Esophagus muscularis mucosa (tissue), 4 donors: ENCODE data around the gene CCDC88C. TPM values are rescaled to one million over a fixed set of nuclear protein-coding genes. Genes with fewer than 3 reads are reported as not detected.
"Not testable (repeated sequence)": the region's sequence is repeated elsewhere in the genome, so short reads cannot be mapped to it uniquely, and the experiment has no call there.

Experiments
- DNase-seq: peaks from one replicate; pipeline ENCODE4 v3.0.0-alpha.2; 2017; ENCODE audit errors: extremely low spot score
- H3K27ac ChIP-seq, 4 donors: fragments of 200-600 bp; sonication (generic); replicated peaks in 1 of 4; 1 replicate in 3 of 4; 2 replicates in 1 of 4; pipeline ENCODE4 v1.5.1; 2016 to 2019; ENCODE audit warnings: mild to moderate bottlenecking in 1 of 4
- H3K27me3 ChIP-seq, 4 donors: fragments of 200-600 bp; sonication (generic); one replicate each; pipeline versions ENCODE4 v1.5.1 to v1.6.0; 2016 to 2019
- H3K36me3 ChIP-seq, 4 donors: fragments of 200-600 bp; sonication (generic); one replicate each; pipeline ENCODE4 v1.5.1; 2016 to 2019
- H3K4me1 ChIP-seq, 4 donors: fragments of 200-600 bp; sonication (generic); one replicate each; pipeline ENCODE4 v1.5.1; 2016 to 2019
- H3K4me3 ChIP-seq, 4 donors: fragments of 200-600 bp; sonication (generic); 1 replicate in 2 of 4; 2 replicates in 2 of 4; pipeline ENCODE4 v1.5.1; 2016 to 2019; ENCODE audit warnings: mild to moderate bottlenecking in 4 of 4, moderate library complexity in 1 of 4
- H3K9me3 ChIP-seq, 4 donors: fragments of 200-600 bp; sonication (generic); 1 replicate in 3 of 4; 2 replicates in 1 of 4; pipeline ENCODE4 v1.5.1; 2016 to 2019
- EP300 ChIP-seq: sonication (generic); formaldehyde crosslinking; IDR thresholded peaks from one replicate; pipeline ENCODE4 v1.6.1; 2017; ENCODE audit warnings: antibody characterized with exemption
- POLR2A ChIP-seq: fragments of 450-650 bp; IDR thresholded peaks from one replicate; pipeline ENCODE4 v1.6.1; 2017; ENCODE audit warnings: antibody characterized with exemption, moderate library complexity, mild to moderate bottlenecking, low read depth
- POLR2AphosphoS5 ChIP-seq, 2 donors: sonication (generic); formaldehyde crosslinking; IDR thresholded peaks; one replicate each; pipeline ENCODE4 v1.6.1; 2017; ENCODE audit warnings: antibody characterized with exemption in 2 of 2
- WGBS: methylation state at CpG from one replicate; pipeline ENCODE4 v1.1.5; 2018; 5-methylcytosine and 5-hydroxymethylcytosine counted together
- intact Hi-C: fragments of 100-400 bp; cut with DNase I; formaldehyde crosslinking; loops from one replicate; pipeline ENCODE4 v1.15.1; 2023
- total RNA-seq, 4 donors: library from RNA; depleted of rRNA; stranded (reverse); fragments of >200 nt; gene quantifications; one replicate each; pipeline versions ENCODE4 v1.1.0 to v1.2.1, GENCODE V29; 2016
- TF ChIP-seq, protein P1 (sequence below), 3 experiments: fragments of 200-600 bp in 2 of 3; fragments of 450-650 bp in 1 of 3; sonication (generic) in 2 of 3; IDR thresholded peaks; one replicate each; pipeline ENCODE4 v1.5.1; 2017 to 2019; ENCODE audit warnings: antibody characterized with exemption in 3 of 3, mild to moderate bottlenecking in 2 of 3, moderate library complexity in 1 of 3

The CCDC88C gene
- total RNA-seq, 4 donors from 2014 or later, result 4.2 to 6.3 (median 5.6) TPM

DNA sequence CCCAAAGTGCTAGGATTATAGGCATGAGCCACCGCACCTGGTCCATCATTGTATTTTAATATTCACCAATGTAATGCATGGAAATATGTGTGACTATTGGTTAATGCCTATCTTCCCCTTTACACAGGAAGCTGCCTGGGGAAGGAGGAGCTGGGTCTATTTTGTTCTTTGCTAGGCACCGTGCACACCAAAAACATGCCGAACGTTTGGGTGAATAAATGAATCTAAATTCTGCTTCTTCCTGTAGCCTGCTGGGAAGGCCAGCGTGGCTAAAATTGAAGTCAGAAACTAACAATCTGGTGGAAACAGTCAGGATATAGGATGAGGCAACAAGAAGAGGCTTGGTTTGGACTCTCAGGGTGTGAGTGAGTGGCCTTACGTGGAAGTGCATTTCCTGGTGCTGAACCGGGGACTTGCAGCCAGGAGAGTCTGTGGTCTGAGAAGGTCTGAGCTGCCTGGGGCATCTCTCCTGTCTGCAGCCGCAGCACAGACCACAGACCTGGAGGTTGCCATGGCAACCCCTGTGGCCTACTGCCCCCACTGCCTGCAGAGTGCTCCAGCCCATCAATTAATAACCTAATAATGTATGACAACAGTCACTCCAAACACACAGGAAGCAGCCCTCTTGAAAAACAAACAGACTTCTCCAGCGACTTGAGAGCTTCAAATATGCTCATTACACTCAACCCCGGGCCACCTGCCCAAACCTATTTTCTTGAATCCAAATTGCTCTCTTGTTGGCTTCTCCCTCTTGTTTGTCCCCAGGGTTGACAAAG, 167.6 kb downstream of the CCDC88C start:
- no peaks in the 10 kb centered on the region for H3K9me3 ChIP-seq
- intact Hi-C loops, result no loop called here
- no peak for TF ChIP-seq EP300
- no peaks in the 10 kb centered on the region for H3K27me3 ChIP-seq
- no peak overlapping the region for H3K4me3 ChIP-seq
- WGBS, result 75% methylated on average over 8 of the region's 10 CpGs
- peak overlapping the region in 2 of 4 donors; percentile 3 to 36 for H3K27ac ChIP-seq
- no peak for DNase-seq
- no peaks in the 10 kb centered on the region for H3K36me3 ChIP-seq
- peaks cover 13 to 41% (median 31%) of the 10 kb centered on the region in 4 donors for H3K4me1 ChIP-seq

DNA sequence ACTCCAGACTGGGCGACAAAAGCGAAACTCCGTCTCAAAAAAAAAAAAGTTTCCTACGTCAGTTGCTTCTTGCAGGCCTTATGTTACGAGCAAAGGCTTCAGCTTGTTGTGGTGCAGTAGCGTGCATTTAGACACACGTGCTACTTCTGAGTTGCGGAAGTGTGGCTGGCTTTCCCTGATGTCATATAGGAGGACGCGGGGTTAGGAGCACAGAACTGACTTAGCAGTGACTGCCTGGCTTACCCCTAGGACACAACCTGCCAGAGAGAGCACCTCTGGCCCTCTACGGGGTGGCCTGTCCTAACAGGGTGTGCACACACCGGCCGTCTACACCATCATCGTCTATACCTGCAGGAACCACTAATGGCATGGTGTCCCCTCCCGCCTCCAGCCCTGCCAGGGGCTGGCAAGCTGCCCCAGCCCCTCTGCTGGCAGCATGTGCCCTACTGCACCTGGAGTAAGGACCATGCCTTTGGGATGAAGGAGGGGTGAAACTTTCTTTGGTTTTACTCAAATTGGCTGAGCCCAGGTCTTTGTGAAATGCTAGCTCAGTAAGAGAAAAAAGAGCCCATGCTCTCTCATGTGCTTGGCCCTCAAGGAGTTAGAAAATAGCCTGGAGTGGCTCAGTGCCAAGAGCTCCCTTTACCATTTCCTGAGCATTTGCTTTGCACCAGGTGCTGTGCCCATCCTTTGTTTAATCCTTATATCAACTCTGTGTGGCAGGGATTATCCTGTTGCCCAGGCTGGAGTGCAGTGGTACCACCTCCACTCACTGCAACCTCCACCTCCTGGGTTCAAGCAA, 171.4 kb downstream of the CCDC88C start:
- no peak overlapping the region for H3K27ac ChIP-seq
- intact Hi-C loops, result no loop called here
- no peak overlapping the region for H3K4me3 ChIP-seq
- H3K36me3 ChIP-seq, result no peaks in the 10 kb centered on the region
- 96% methylated on average over 13 of the region's 15 CpGs for WGBS
- TF ChIP-seq POLR2AphosphoS5 (IDR thresholded peaks at IDR 0.05) (no peak), EP300 (no peak), POLR2A (no peak)
- TF ChIP-seq, protein P1, sequence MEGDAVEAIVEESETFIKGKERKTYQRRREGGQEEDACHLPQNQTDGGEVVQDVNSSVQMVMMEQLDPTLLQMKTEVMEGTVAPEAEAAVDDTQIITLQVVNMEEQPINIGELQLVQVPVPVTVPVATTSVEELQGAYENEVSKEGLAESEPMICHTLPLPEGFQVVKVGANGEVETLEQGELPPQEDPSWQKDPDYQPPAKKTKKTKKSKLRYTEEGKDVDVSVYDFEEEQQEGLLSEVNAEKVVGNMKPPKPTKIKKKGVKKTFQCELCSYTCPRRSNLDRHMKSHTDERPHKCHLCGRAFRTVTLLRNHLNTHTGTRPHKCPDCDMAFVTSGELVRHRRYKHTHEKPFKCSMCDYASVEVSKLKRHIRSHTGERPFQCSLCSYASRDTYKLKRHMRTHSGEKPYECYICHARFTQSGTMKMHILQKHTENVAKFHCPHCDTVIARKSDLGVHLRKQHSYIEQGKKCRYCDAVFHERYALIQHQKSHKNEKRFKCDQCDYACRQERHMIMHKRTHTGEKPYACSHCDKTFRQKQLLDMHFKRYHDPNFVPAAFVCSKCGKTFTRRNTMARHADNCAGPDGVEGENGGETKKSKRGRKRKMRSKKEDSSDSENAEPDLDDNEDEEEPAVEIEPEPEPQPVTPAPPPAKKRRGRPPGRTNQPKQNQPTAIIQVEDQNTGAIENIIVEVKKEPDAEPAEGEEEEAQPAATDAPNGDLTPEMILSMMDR (IDR thresholded peaks at IDR 0.05), result no peak
- DNase-seq, result no peak
- peaks cover 10 to 41% (median 32%) of the 10 kb centered on the region in 4 donors for H3K4me1 ChIP-seq
- peaks cover 0 to 5% (median 0%) of the 10 kb centered on the region in 4 donors for H3K27me3 ChIP-seq
- no peaks in the 10 kb centered on the region for H3K9me3 ChIP-seq

DNA sequence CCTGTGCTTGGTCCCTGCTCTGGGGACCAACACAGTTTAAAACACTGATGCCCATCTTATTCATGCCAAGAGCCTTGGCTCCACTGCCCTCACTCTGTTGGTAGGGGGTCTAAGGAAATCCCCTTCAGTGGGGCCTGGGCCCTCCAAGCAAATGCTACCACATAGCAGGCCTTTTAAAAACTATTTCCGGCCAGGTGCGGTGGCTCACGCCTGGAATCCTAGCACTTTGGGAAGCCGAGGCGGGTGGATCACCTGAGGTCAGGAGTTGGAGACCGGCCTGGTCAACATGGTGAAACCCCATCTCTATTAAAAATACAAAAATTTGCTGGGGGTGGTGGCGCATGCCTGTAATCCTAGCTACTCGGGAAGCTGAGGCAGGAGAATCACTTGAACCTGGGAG, 172.0 kb downstream of the CCDC88C start:
- DNase-seq, H3K27me3 ChIP-seq, intact Hi-C loops, H3K9me3 ChIP-seq, H3K4me3 ChIP-seq, H3K36me3 ChIP-seq: not testable (repeated sequence)
- 93% methylated on average over 8 of the region's 8 CpGs for WGBS
- Histone ChIP-seq H3K27ac (peak overlapping the region in 1 of 4 donors; percentile 16), H3K4me1 (peaks cover 10 to 41% (median 28%) of the 10 kb centered on the region in 4 donors)

DNA sequence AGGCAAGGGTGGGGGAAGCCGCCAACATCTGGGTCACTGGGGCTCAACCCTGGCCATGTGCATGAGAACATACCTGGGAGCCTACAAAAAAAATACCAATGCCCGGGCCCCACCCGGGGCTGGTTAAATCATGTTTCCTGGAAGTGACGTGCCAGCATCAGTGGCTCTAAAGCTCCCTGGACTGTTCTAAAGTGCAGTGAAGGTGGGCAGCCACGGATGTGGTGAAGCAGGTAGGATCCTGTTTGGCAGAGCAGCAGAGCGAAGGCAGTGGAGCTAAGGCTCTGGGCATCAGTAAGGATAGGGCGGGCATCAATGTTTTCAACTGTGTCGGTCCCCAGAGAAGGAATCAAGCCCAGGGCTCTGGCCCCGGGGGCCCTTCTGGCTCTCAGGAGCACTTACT, 172.6 kb downstream of the CCDC88C start:
- Histone ChIP-seq H3K27me3 (peaks cover 0 to 5% (median 0%) of the 10 kb centered on the region in 4 donors), H3K4me1 (peaks cover 10 to 35% (median 22%) of the 10 kb centered on the region in 4 donors), H3K4me3 (peak overlapping the region in 3 of 4 donors; percentile 25 to 44 (median 25)), H3K9me3 (no peaks in the 10 kb centered on the region), H3K36me3 (no peaks in the 10 kb centered on the region), H3K27ac (peak overlapping the region in 3 of 4 donors; percentile 31 to 48 (median 44))
- DNase-seq, result no peak
- intact Hi-C loops, result no loop called here
- 87% methylated on average over 7 of the region's 9 CpGs for WGBS
- TF ChIP-seq, protein P1 (IDR thresholded peaks at IDR 0.05), result no peak
- no peak for TF ChIP-seq POLR2AphosphoS5 (IDR thresholded peaks at IDR 0.05)
- no peak for TF ChIP-seq POLR2A
- no peak for TF ChIP-seq EP300

DNA sequence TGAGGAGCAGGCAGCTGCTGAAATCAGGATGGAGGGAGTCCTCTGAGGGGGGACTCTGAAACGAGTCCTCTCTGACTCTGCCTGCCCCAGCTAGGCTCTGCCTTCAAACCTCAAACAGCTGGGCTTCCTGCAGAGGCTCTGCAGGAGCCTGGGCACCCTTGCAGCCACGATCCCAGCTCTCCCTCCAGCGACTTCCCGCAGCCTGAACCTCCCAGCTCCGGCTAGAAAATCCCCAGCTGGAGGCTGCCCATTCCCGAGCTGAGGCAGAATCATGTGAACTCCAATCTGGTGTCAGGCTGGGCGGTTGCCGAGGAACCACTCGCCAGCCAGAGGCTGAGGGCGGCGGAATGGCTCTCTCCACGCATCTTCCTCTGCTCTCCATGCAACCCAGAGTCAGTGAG, 173.1 kb downstream of the CCDC88C start, which contains the start of gene GPR68:
TSS of gene GPR68 (minus strand) at position 204 of the 401 bp plus-strand sequence. CDS start 9,654 bp downstream, outside the sequence.
- intact Hi-C loops, result no loop called here
- Histone ChIP-seq H3K4me1 (peaks cover 10 to 31% (median 18%) of the 10 kb centered on the region in 4 donors), H3K27ac (peak within 1 kb of the TSS; percentile 22 to 65 (median 40)), H3K9me3 (no peaks in the 10 kb centered on the region), H3K4me3 (peak within 1 kb of the TSS; percentile 23 to 44 (median 25)), H3K36me3 (no peaks in the 10 kb centered on the region), H3K27me3 (peaks cover 0 to 5% (median 0%) of the 10 kb centered on the region in 4 donors)
- no peak for DNase-seq
- 9% methylated on average over 12 of the region's 12 CpGs for WGBS
- TF ChIP-seq POLR2AphosphoS5 (IDR thresholded peaks at IDR 0.05), result peak in 1 of 2 donors; percentile 45
- TF ChIP-seq, protein P1 (IDR thresholded peaks at IDR 0.05), result no peak
